ENCODE measurements around the gene METTL8.

METTL8 gene

DNA sequence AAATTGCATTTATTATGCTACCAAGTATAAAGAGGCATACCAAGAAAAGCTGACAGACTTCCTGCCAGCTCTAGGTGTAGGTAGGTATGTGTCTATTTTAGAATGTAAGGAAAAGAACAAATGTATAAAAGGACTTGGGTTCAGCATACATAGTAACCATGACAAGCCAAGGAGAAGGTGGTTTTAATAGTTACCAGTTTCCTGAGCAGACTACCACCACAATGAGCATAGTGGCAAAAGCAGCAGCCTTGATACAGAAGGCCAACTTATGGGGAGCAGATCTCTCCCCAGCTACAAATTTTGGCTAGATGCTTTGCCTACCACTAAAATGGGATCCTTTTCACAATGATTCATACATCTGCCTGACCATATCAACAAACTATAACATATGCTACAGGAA is 34.5 kb downstream of the METTL8 start:
- Histone ChIP-seq H3K27ac (ENCODE audit: low read length) (no peak overlapping the region), H4K20me1 (ENCODE audit: insufficient read depth, low read length) (no peaks in the 10 kb centered on the region; the same call in 1 of the 2 replicates), H3K9ac (ENCODE audit: low read depth, low read length) (no peak overlapping the region), H3K9me3 (ENCODE audit: insufficient read depth, low read length, severe bottlenecking) (peaks cover 11% of the 10 kb centered on the region), H3K4me2 (ENCODE audit: insufficient read depth, low read length) (no peak overlapping the region), H3K36me3 (ENCODE audit: insufficient read depth, low read length) (no peaks in the 10 kb centered on the region), H3K4me3 (ENCODE audit: low read depth in 1 of 2, low read length in 2 of 2) (no peak overlapping the region), H3K4me1 (ENCODE audit: insufficient read depth, low read length) (no peaks in the 10 kb centered on the region), H3K79me2 (ENCODE audit: insufficient read depth, low read length) (no peaks in the 10 kb centered on the region), H3K27me3 (ENCODE audit: insufficient read depth, low read length, poor library complexity) (no peaks in the 10 kb centered on the region), H2AFZ (ENCODE audit: low read depth, low read length) (no peak overlapping the region)
- no peak for TF ChIP-seq EZH2 (IDR thresholded peaks at IDR 0.05; ENCODE audit: borderline replicate concordance, low read depth, low read length, severe bottlenecking)
- TF ChIP-seq, protein P1, sequence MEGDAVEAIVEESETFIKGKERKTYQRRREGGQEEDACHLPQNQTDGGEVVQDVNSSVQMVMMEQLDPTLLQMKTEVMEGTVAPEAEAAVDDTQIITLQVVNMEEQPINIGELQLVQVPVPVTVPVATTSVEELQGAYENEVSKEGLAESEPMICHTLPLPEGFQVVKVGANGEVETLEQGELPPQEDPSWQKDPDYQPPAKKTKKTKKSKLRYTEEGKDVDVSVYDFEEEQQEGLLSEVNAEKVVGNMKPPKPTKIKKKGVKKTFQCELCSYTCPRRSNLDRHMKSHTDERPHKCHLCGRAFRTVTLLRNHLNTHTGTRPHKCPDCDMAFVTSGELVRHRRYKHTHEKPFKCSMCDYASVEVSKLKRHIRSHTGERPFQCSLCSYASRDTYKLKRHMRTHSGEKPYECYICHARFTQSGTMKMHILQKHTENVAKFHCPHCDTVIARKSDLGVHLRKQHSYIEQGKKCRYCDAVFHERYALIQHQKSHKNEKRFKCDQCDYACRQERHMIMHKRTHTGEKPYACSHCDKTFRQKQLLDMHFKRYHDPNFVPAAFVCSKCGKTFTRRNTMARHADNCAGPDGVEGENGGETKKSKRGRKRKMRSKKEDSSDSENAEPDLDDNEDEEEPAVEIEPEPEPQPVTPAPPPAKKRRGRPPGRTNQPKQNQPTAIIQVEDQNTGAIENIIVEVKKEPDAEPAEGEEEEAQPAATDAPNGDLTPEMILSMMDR (IDR thresholded peaks at IDR 0.05; ENCODE audit: borderline replicate concordance, extremely low read depth, low read length, poor library complexity, severe bottlenecking) = no peak
- DNase-seq = no peak
- no peak for ATAC-seq (ENCODE audit: insufficient read depth, low read depth)

DNA sequence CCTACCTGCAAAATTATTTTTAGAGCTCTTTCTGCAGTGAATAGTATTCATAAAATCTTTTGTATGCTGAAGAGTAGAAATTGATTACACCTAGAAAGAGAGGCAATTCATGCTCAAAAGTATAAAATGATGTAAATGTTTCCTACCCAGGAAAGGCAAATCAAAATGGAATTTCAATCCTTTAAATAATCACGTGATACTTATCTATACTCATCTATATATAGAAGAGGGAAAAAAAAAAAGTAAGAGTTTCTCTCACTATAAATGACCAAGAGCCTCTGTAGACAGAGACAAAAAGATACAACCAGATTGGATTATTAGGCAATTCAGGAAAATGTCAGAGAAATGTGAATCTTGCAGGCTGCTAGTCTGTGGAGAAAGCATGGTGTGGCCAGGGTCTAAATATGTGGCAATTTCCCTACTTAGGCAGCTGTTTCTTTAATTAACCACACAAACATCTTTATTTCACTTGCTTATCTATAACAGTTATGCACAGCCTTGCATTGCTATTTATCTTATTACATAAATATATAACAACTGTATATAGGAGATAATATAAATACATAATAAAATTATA is 39.5 kb downstream of the METTL8 start:
- Histone ChIP-seq H3K9ac (ENCODE audit: low read depth, low read length) (no peak overlapping the region), H3K36me3 (ENCODE audit: insufficient read depth, low read length) (0 out of 2 replicates have a peak, but pooled peaks cover 3% of the 10 kb centered on the region), H2AFZ (ENCODE audit: low read depth, low read length) (no peak overlapping the region), H3K4me1 (ENCODE audit: insufficient read depth, low read length) (no peaks in the 10 kb centered on the region), H3K4me2 (ENCODE audit: insufficient read depth, low read length) (no peak overlapping the region), H3K27me3 (ENCODE audit: insufficient read depth, low read length, poor library complexity) (no peaks in the 10 kb centered on the region), H3K9me3 (ENCODE audit: insufficient read depth, low read length, severe bottlenecking) (no peaks in the 10 kb centered on the region), H3K4me3 (ENCODE audit: low read depth in 1 of 2, low read length in 2 of 2) (no peak overlapping the region), H3K79me2 (ENCODE audit: insufficient read depth, low read length) (no peaks in the 10 kb centered on the region), H4K20me1 (ENCODE audit: insufficient read depth, low read length) (no peaks in the 10 kb centered on the region; the same call in none of the 2 replicates), H3K27ac (ENCODE audit: low read length) (no peak overlapping the region)
- ATAC-seq (ENCODE audit: insufficient read depth, low read depth) (no peak), DNase-seq (no peak)
- no peak for TF ChIP-seq EZH2 (IDR thresholded peaks at IDR 0.05; ENCODE audit: borderline replicate concordance, low read depth, low read length, severe bottlenecking)
- TF ChIP-seq, protein P1 (IDR thresholded peaks at IDR 0.05; ENCODE audit: borderline replicate concordance, extremely low read depth, low read length, poor library complexity, severe bottlenecking) = no peak

DNA sequence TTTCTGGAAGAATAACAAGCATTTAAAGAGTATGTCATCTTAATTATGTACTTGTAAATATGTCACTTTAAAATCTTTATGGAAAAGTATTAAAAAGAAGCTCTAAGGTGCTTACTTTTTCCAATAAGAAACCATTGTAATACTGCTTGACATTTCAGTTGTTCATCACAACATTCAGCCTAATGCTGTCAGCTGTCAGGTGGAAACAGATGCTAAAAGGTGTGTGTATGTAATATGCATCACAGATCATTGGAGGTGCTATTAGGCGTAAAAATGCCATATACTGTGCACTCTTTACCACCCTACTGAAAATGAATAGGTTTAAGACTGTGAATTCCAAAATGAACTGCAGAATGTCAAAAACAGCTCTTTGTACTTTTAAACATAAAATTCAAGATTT is 40.3 kb downstream of the METTL8 start:
- no peaks in the 10 kb centered on the region; the same call in 1 of the 2 replicates for H4K20me1 ChIP-seq (ENCODE audit: insufficient read depth, low read length)
- no peak overlapping the region for H3K27ac ChIP-seq (ENCODE audit: low read length)
- H3K36me3 ChIP-seq (ENCODE audit: insufficient read depth, low read length) = 0 out of 2 replicates have a peak, but pooled peaks cover 3% of the 10 kb centered on the region
- no peak for TF ChIP-seq EZH2 (IDR thresholded peaks at IDR 0.05; ENCODE audit: borderline replicate concordance, low read depth, low read length, severe bottlenecking)
- TF ChIP-seq, protein P1 (IDR thresholded peaks at IDR 0.05; ENCODE audit: borderline replicate concordance, extremely low read depth, low read length, poor library complexity, severe bottlenecking) = no peak
- no peak overlapping the region for H3K9ac ChIP-seq (ENCODE audit: low read depth, low read length)
- no peaks in the 10 kb centered on the region for H3K79me2 ChIP-seq (ENCODE audit: insufficient read depth, low read length)
- H3K4me2 ChIP-seq (ENCODE audit: insufficient read depth, low read length) = no peak overlapping the region
- H3K4me1 ChIP-seq (ENCODE audit: insufficient read depth, low read length) = no peaks in the 10 kb centered on the region
- ATAC-seq (ENCODE audit: insufficient read depth, low read depth) = no peak
- no peak overlapping the region for H3K4me3 ChIP-seq (ENCODE audit: low read depth in 1 of 2, low read length in 2 of 2)
- H3K9me3 ChIP-seq (ENCODE audit: insufficient read depth, low read length, severe bottlenecking) = no peaks in the 10 kb centered on the region
- no peak overlapping the region for H2AFZ ChIP-seq (ENCODE audit: low read depth, low read length)
- DNase-seq = no peak
- no peaks in the 10 kb centered on the region for H3K27me3 ChIP-seq (ENCODE audit: insufficient read depth, low read length, poor library complexity)

All from DND-41 (cell line).